ENCODE measurements around the gene ZSWIM5. TPM values are rescaled to one million over a fixed set of nuclear protein-coding genes. Genes with fewer than 3 reads are reported as not detected.

ZSWIM5 gene
- total RNA-seq, 1 donor from 2014 or later, result 0.79 TPM

GRCh38 chr1:45047032-45047431 is 159.4 kb downstream of the ZSWIM5 start:
- H3K36me3 ChIP-seq (ENCODE audit: insufficient read depth, low read length), result no peaks in the 10 kb centered on the region
- H3K4me3 Mint-ChIP-seq (ENCODE audit: unreplicated experiment), result no peak overlapping the region

GRCh38 chr1:45044916-45045315 is 161.5 kb downstream of the ZSWIM5 start:
- no peaks in the 10 kb centered on the region for H3K27me3 Mint-ChIP-seq (ENCODE audit: low read depth, unreplicated experiment)
- no peaks in the 10 kb centered on the region for H3K79me2 ChIP-seq (ENCODE audit: insufficient read depth, low read length)
- H3K36me3 Mint-ChIP-seq (ENCODE audit: low read depth, unreplicated experiment), result no peaks in the 10 kb centered on the region
- H3K4me2 ChIP-seq (ENCODE audit: low read length), result no peak overlapping the region
- H3K27ac ChIP-seq (ENCODE audit: low read depth, low read length), result no peak overlapping the region
- H3K9ac ChIP-seq (ENCODE audit: low read length), result no peak overlapping the region
- H3K4me1 Mint-ChIP-seq (ENCODE audit: low read depth, unreplicated experiment), result no peaks in the 10 kb centered on the region
- H3K4me3 Mint-ChIP-seq (ENCODE audit: unreplicated experiment), result no peak overlapping the region
- no peaks in the 10 kb centered on the region for H4K20me1 ChIP-seq (ENCODE audit: insufficient read depth, low read length)
- H3K4me1 ChIP-seq (ENCODE audit: insufficient read depth, low read length), result no peaks in the 10 kb centered on the region
- H3K27me3 ChIP-seq (ENCODE audit: insufficient read depth, low read length), result no peaks in the 10 kb centered on the region
- no peak overlapping the region for H3K27ac Mint-ChIP-seq (ENCODE audit: unreplicated experiment)
- H3K36me3 ChIP-seq (ENCODE audit: insufficient read depth, low read length), result no peaks in the 10 kb centered on the region
- H2AFZ ChIP-seq (ENCODE audit: low read depth, low read length), result no peak overlapping the region
- no peak for TF ChIP-seq EZH2 (IDR thresholded peaks at IDR 0.05; ENCODE audit: insufficient read depth, low read length)
- TF ChIP-seq, protein P1, sequence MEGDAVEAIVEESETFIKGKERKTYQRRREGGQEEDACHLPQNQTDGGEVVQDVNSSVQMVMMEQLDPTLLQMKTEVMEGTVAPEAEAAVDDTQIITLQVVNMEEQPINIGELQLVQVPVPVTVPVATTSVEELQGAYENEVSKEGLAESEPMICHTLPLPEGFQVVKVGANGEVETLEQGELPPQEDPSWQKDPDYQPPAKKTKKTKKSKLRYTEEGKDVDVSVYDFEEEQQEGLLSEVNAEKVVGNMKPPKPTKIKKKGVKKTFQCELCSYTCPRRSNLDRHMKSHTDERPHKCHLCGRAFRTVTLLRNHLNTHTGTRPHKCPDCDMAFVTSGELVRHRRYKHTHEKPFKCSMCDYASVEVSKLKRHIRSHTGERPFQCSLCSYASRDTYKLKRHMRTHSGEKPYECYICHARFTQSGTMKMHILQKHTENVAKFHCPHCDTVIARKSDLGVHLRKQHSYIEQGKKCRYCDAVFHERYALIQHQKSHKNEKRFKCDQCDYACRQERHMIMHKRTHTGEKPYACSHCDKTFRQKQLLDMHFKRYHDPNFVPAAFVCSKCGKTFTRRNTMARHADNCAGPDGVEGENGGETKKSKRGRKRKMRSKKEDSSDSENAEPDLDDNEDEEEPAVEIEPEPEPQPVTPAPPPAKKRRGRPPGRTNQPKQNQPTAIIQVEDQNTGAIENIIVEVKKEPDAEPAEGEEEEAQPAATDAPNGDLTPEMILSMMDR (IDR thresholded peaks at IDR 0.05; ENCODE audit: insufficient read depth, low read depth, low read length), result no peak
- no peak overlapping the region for H3K4me3 ChIP-seq (ENCODE audit: insufficient read depth, low read depth, low read length)
- DNase-seq (ENCODE audit: low read depth) (peak; percentile 43), FAIRE-seq (no peak)
- H3K9me3 Mint-ChIP-seq (ENCODE audit: unreplicated experiment), result no peaks in the 10 kb centered on the region
- H3K9me3 ChIP-seq (ENCODE audit: insufficient read depth, low read depth, low read length), result no peaks in the 10 kb centered on the region

More at GRCh38 chr1:45047032-45047431, 159.4 kb downstream of the ZSWIM5 start:
- Mint-ChIP-seq H3K27me3 (ENCODE audit: low read depth, unreplicated experiment) (no peaks in the 10 kb centered on the region), H3K36me3 (ENCODE audit: low read depth, unreplicated experiment) (no peaks in the 10 kb centered on the region), H3K4me1 (ENCODE audit: low read depth, unreplicated experiment) (no peaks in the 10 kb centered on the region), H3K27ac (ENCODE audit: unreplicated experiment) (no peak overlapping the region), H3K9me3 (ENCODE audit: unreplicated experiment) (no peaks in the 10 kb centered on the region)
- Histone ChIP-seq H3K79me2 (ENCODE audit: insufficient read depth, low read length) (no peaks in the 10 kb centered on the region), H3K4me1 (ENCODE audit: insufficient read depth, low read length) (no peaks in the 10 kb centered on the region), H2AFZ (ENCODE audit: low read depth, low read length) (no peak overlapping the region), H3K9me3 (ENCODE audit: insufficient read depth, low read depth, low read length) (no peaks in the 10 kb centered on the region), H3K9ac (ENCODE audit: low read length) (no peak overlapping the region), H3K4me3 (ENCODE audit: insufficient read depth, low read depth, low read length) (no peak overlapping the region), H3K27me3 (ENCODE audit: insufficient read depth, low read length) (no peaks in the 10 kb centered on the region), H3K27ac (ENCODE audit: low read depth, low read length) (no peak overlapping the region), H4K20me1 (ENCODE audit: insufficient read depth, low read length) (no peaks in the 10 kb centered on the region), H3K4me2 (ENCODE audit: low read length) (no peak overlapping the region)
- no peak for FAIRE-seq
- no peak for DNase-seq (ENCODE audit: low read depth)
- TF ChIP-seq, protein P1 (IDR thresholded peaks at IDR 0.05; ENCODE audit: insufficient read depth, low read depth, low read length), result no peak
- no peak for TF ChIP-seq EZH2 (IDR thresholded peaks at IDR 0.05; ENCODE audit: insufficient read depth, low read length)

DNA sequence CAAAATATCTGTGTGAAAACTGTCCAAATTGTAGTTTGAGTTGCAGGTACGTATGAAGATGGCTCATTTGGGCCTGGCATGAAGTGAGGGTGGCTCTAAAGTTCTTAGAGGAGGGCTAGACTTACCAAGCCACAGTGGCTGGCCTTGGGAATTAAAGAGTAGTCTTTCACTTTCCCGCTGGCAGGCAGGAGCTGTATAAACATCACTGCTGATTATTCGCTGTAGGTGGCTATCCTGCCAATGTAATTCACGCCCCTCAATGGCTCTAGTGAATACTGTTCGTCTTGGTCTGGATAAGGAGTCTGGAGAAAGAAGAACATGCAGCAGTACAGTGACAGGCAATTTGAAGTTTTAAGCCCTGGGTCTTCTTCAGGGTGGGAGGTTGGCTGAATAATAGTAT is 163.3 kb downstream of the ZSWIM5 start:
- no peak overlapping the region for H2AFZ ChIP-seq (ENCODE audit: low read depth, low read length)
- FAIRE-seq (no peak), DNase-seq (ENCODE audit: low read depth) (no peak)
- Mint-ChIP-seq H3K4me1 (ENCODE audit: low read depth, unreplicated experiment) (no peaks in the 10 kb centered on the region), H3K27me3 (ENCODE audit: low read depth, unreplicated experiment) (no peaks in the 10 kb centered on the region), H3K27ac (ENCODE audit: unreplicated experiment) (no peak overlapping the region), H3K4me3 (ENCODE audit: unreplicated experiment) (no peak overlapping the region), H3K9me3 (ENCODE audit: unreplicated experiment) (no peaks in the 10 kb centered on the region), H3K36me3 (ENCODE audit: low read depth, unreplicated experiment) (no peaks in the 10 kb centered on the region)
- no peak for TF ChIP-seq EZH2 (IDR thresholded peaks at IDR 0.05; ENCODE audit: insufficient read depth, low read length)
- TF ChIP-seq, protein P1 (IDR thresholded peaks at IDR 0.05; ENCODE audit: insufficient read depth, low read depth, low read length), result no peak
- H3K9me3 ChIP-seq (ENCODE audit: insufficient read depth, low read depth, low read length), result no peaks in the 10 kb centered on the region
- no peaks in the 10 kb centered on the region for H3K36me3 ChIP-seq (ENCODE audit: insufficient read depth, low read length)
- no peaks in the 10 kb centered on the region for H3K4me1 ChIP-seq (ENCODE audit: insufficient read depth, low read length)
- H3K4me3 ChIP-seq (ENCODE audit: insufficient read depth, low read depth, low read length), result no peak overlapping the region
- no peak overlapping the region for H3K4me2 ChIP-seq (ENCODE audit: low read length)
- no peaks in the 10 kb centered on the region for H3K27me3 ChIP-seq (ENCODE audit: insufficient read depth, low read length)
- no peaks in the 10 kb centered on the region for H4K20me1 ChIP-seq (ENCODE audit: insufficient read depth, low read length)
- H3K9ac ChIP-seq (ENCODE audit: low read length), result no peak overlapping the region
- H3K79me2 ChIP-seq (ENCODE audit: insufficient read depth, low read length), result no peaks in the 10 kb centered on the region
- no peak overlapping the region for H3K27ac ChIP-seq (ENCODE audit: low read depth, low read length)

Data from astrocyte (in vitro differentiated cells and primary cell).